ENCODE results near the gene NRXN3.

NRXN3 gene

DNA sequence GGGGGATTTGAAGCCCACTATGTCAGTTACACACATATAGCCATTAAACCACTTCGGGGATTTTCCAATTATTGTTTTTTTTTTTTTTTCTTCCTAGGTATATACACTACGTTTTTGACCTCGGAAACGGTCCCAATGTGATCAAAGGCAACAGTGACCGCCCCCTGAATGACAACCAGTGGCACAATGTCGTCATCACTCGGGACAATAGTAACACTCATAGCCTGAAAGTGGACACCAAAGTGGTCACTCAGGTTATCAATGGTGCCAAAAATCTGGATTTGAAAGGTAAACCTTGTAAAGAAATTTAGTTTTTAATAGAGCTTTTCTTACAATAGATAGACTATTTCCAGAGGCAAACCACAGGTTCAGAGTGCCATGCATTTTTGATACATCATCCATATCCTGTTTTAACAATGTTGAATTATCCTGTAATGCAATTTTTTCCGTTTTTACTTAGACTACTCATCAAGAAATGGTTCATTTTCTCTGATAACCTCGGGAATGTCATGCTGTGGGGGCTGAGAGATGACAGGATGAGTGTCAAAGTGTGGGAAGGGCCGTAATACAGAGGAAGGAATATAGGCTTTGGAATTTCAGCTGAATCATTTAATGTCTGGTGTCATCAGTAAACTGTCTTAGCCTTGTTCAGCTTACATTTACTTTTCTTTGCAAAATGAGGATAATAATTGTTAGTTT, 797.1 kb downstream of the NRXN3 start:
- no peak overlapping the region for H3K4me3 ChIP-seq (ENCODE audit: low read length)
- TF ChIP-seq CTCF (conservative IDR thresholded peaks at IDR 0.05; ENCODE audit: low read length), result no peak
- DNase-seq (ENCODE audit: low read depth), result peak; percentile 49

DNA sequence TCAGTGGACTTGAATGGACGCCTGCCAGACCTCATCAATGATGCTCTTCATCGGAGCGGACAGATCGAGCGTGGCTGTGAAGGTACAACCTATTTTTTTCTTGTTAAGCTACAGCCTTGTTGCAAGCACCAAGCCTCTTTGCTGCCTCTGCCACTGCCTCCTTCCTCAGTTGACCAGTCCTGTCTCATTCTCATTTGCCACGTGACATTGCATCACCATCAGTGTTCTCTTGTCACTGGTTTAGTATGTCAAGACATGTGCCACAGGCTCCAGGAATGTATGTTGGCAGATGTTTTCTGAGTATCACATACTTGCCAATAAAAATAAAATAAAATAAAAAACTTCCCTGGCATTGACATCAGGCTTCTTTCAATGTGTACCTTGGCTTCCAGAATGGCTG, 798.1 kb downstream of the NRXN3 start:
- peak; percentile 29 for DNase-seq (ENCODE audit: low read depth)
- H3K4me3 ChIP-seq (ENCODE audit: low read length), result no peak overlapping the region
- TF ChIP-seq CTCF (conservative IDR thresholded peaks at IDR 0.05; ENCODE audit: low read length), result no peak

- DNase-seq (ENCODE audit: low read depth), result no peak
- no peak overlapping the region for H3K4me3 ChIP-seq (ENCODE audit: low read length)
- TF ChIP-seq CTCF (conservative IDR thresholded peaks at IDR 0.05; ENCODE audit: low read length), result no peak
Measured at GRCh38 chr14:78970677-78971076, 800.5 kb downstream of the NRXN3 start.

DNA sequence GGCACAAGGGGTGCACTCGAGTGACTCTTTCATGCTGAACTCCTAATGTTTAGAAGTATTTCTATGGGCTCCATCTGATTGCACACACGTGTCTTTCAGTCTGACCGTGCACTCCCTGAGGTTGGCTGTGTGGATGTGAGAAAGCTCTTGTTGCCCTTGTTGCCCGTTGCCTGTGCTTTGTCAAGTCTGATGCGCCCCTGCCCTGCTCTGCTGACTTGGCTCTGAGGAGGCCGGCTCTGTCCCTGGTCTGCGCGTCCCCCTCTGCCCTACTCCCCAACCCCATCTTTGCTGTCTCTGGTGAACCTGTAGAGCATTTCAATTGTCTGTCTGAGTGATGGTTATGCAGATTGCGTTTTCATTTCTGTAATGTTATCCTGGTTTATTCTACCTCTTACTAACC, 802.3 kb downstream of the NRXN3 start:
- H3K4me3 ChIP-seq (ENCODE audit: low read length), result no peak overlapping the region

DNA sequence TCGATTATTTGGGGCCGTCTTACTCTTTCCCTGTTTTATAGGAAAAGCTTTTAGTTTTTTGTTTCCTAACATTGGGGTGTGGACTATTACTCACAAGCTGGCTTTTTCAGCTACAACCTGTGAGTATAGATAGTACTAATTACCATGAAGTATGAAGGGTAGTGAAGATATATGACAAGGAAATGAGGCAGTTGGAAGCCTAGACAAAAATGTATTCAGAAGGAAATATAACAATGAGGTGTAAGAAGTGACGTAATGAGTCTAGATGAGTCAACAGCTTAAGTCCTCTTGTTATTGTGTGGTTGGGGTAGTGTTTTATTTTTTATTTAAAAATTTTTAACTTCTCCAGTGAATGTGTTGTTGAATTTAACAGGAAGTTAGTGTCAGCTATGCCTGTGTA, 804.5 kb downstream of the NRXN3 start:
- DNase-seq (ENCODE audit: low read depth), result no peak
- H3K4me3 ChIP-seq (ENCODE audit: low read length), result no peak overlapping the region
- TF ChIP-seq CTCF (conservative IDR thresholded peaks at IDR 0.05; ENCODE audit: low read length), result no peak

More for the DNA sequence above, 802.3 kb downstream of the NRXN3 start:
- DNase-seq (ENCODE audit: low read depth), result no peak
- TF ChIP-seq CTCF (conservative IDR thresholded peaks at IDR 0.05; ENCODE audit: low read length), result no peak

DNA sequence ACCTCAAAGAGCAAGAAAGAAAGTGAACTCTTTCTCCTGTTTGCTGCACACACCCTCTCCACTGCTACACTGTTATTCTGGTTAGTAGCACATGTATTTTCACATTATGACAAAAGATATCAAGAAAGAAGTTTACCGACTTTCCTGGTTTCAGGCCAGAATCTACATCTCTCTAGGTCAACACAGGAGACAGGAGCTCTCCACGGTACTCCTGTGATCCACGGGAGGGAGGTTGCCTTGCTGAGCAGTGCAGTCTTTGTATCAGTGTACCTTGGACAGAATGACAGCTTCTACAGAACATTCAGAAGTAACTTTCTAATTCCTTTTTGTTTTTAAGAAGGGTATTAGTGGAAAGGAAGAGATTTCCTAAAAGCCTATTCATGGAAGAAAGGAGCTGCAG, 805.6 kb downstream of the NRXN3 start:
- TF ChIP-seq CTCF (conservative IDR thresholded peaks at IDR 0.05; ENCODE audit: low read length), result no peak
- no peak overlapping the region for H3K4me3 ChIP-seq (ENCODE audit: low read length)
- DNase-seq (ENCODE audit: low read depth), result no peak

- DNase-seq (ENCODE audit: low read depth), result no peak
- no peak for TF ChIP-seq CTCF (conservative IDR thresholded peaks at IDR 0.05; ENCODE audit: low read length)
- H3K4me3 ChIP-seq (ENCODE audit: low read length), result no peak overlapping the region
Measured at GRCh38 chr14:78978896-78979295, 808.7 kb downstream of the NRXN3 start.
